Left ventricle myocardium superior (tissue), 1 donor: ENCODE results near the gene TRAPPC2B. TPM values are rescaled to one million over a fixed set of nuclear protein-coding genes. Genes with fewer than 3 reads are reported as not detected.
A peak's percentile ranks its signal among the peaks of the same experiment; 100 is the strongest.
"Not testable (repeated sequence)": the region's sequence is repeated elsewhere in the genome, so short reads cannot be mapped to it uniquely, and the experiment has no call there.

Experiments
- ATAC-seq: fragments of 200-7000 bp; cut with Tn5 transposase; one replicate; pipeline ENCODE4 v1.9.1; 2020; ENCODE audit warnings: mild to moderate bottlenecking, moderate library complexity
- DNase-seq: peaks from one replicate; pipeline ENCODE4 v3.0.0-alpha.2; 2020
- intact Hi-C: fragments of 100-400 bp; cut with micrococcal nuclease; formaldehyde crosslinking; loops from one replicate; pipeline ENCODE4 v1.11.0; 2022
- total RNA-seq: library from RNA; stranded (reverse); fragmentation: NEBNext Ultra II Directional; extraction: Animal tissue kit (Norgen Biotek cat#: 25700); gene quantifications from one replicate; pipeline ENCODE4 v1.2.1, GENCODE V29; 2021
- donor health status: DM: no; HTN: yes; CAD: no; lungs with severe emphysema.

Gene TRAPPC2B
- total RNA-seq, 1 donor from 2014 or later: 10.9 TPM

GRCh38 chr19:57363688-57364181 is 384 bp downstream of the TRAPPC2B start:
- intact Hi-C loops: no loop called here
- no peak for DNase-seq
- ATAC-seq: peak; percentile 3

GRCh38 chr19:57366776-57367175 is 3.4 kb downstream of the TRAPPC2B start:
- DNase-seq (no peak), ATAC-seq (no peak)
- intact Hi-C loops: no loop called here

- ATAC-seq (no peak), DNase-seq (no peak)
- intact Hi-C loops: no loop called here
These were observed 10.8 kb downstream of the TRAPPC2B start for GRCh38 chr19:57374179-57374578.

- ATAC-seq, DNase-seq, intact Hi-C loops: not testable (repeated sequence)
These were observed 11.3 kb downstream of the TRAPPC2B start for GRCh38 chr19:57374647-57375046.

- ATAC-seq (no peak), DNase-seq (no peak)
- intact Hi-C loops: no loop called here
These were observed 12.8 kb downstream of the TRAPPC2B start for GRCh38 chr19:57376151-57376550.

GRCh38 chr19:57377498-57378146 is 14.3 kb downstream of the TRAPPC2B start:
- ATAC-seq: no peak
- intact Hi-C loops: no loop called here
- no peak for DNase-seq

GRCh38 chr19:57380923-57381322 is 17.6 kb downstream of the TRAPPC2B start:
- no peak for DNase-seq
- intact Hi-C loops: no loop called here
- ATAC-seq: no peak

- DNase-seq: no peak
- intact Hi-C loops: no loop called here
- no peak for ATAC-seq
These were observed 19.6 kb downstream of the TRAPPC2B start for GRCh38 chr19:57382806-57383488.

- intact Hi-C loops: no loop called here
- ATAC-seq (no peak), DNase-seq (no peak)
These were observed 25.9 kb downstream of the TRAPPC2B start for GRCh38 chr19:57389194-57389729.

GRCh38 chr19:57389730-57390598 is 26.6 kb downstream of the TRAPPC2B start, which contains the start of gene ZNF548:
Gene ZNF548, plus strand, starts transcription at chr19:57389854. Its CDS starts 246 bp downstream, at chr19:57390100.
- intact Hi-C loops: no loop called here
- DNase-seq: peak; percentile 97
- peak; percentile 99 for ATAC-seq

GRCh38 chr19:57395710-57396109 is 32.4 kb downstream of the TRAPPC2B start:
- intact Hi-C loops: no loop called here
- ATAC-seq (peak; percentile 52), DNase-seq (no peak)

- ATAC-seq (no peak), DNase-seq (no peak)
- intact Hi-C loops: no loop called here
These were observed 35.5 kb downstream of the TRAPPC2B start for GRCh38 chr19:57398868-57399267.

GRCh38 chr19:57403737-57404563 is 40.6 kb downstream of the TRAPPC2B start:
- DNase-seq (no peak), ATAC-seq (no peak)
- intact Hi-C loops: no loop called here

- intact Hi-C loops: no loop called here
- ATAC-seq (peak; percentile 61), DNase-seq (peak; percentile 65)
These were observed 43.3 kb downstream of the TRAPPC2B start for GRCh38 chr19:57406516-57407123.

- intact Hi-C loops: no loop called here
- peak; percentile 100 for ATAC-seq
These were observed 47.7 kb downstream of the TRAPPC2B start, which contains the start of gene ZNF17 for GRCh38 chr19:57410877-57411671. Gene ZNF17, plus strand, starts transcription at chr19:57411161. Its CDS starts 2,455 bp downstream, at chr19:57413616.

More at GRCh38 chr19:57410877-57411671, 47.7 kb downstream of the TRAPPC2B start, which contains the start of gene ZNF17:
- peak; percentile 95 for DNase-seq
